Measurements from ENCODE around the gene CWC25. TPM values are rescaled to one million over a fixed set of nuclear protein-coding genes. Genes with fewer than 3 reads are reported as not detected.
"Not testable (repeated sequence)": the region's sequence is repeated elsewhere in the genome, so short reads cannot be mapped to it uniquely, and the experiment has no call there.

The CWC25 gene
- total and polyA plus RNA-seq, 11 donors, result 6.7 to 11.1 (median 8.5) TPM

- Histone ChIP-seq H3K9me3 (no peaks in the 10 kb centered on the region), H3K4me1 (peaks cover 0 to 14% (median 11%) of the 10 kb centered on the region in 12 donors), H3K27ac (no peak overlapping the region), H3K27me3 (no peaks in the 10 kb centered on the region), H3K4me3 (no peak overlapping the region), H3K36me3 (peaks cover 0 to 8% (median 4%) of the 10 kb centered on the region in 9 donors)
- no peak for TF ChIP-seq POLR2A (IDR thresholded peaks at IDR 0.05)
- TF ChIP-seq, protein P1, sequence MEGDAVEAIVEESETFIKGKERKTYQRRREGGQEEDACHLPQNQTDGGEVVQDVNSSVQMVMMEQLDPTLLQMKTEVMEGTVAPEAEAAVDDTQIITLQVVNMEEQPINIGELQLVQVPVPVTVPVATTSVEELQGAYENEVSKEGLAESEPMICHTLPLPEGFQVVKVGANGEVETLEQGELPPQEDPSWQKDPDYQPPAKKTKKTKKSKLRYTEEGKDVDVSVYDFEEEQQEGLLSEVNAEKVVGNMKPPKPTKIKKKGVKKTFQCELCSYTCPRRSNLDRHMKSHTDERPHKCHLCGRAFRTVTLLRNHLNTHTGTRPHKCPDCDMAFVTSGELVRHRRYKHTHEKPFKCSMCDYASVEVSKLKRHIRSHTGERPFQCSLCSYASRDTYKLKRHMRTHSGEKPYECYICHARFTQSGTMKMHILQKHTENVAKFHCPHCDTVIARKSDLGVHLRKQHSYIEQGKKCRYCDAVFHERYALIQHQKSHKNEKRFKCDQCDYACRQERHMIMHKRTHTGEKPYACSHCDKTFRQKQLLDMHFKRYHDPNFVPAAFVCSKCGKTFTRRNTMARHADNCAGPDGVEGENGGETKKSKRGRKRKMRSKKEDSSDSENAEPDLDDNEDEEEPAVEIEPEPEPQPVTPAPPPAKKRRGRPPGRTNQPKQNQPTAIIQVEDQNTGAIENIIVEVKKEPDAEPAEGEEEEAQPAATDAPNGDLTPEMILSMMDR (IDR thresholded peaks at IDR 0.05), result no peak
- DNase-seq (no peak), ATAC-seq (no peak)
- 61 to 81% (median 75%) methylated on average over 5 of the region's 5 CpGs for WGBS, 4 donors
- intact Hi-C loops (cut with DNase I), result loop anchor here in 1 of 10 donors (2.0 kb wide), 1 partner anchor 28 kb away; no protein-coding TSS in a partner anchor
These were observed 32.1 kb upstream of the CWC25 start for GRCh38 chr17:38857271-38857670.

GRCh38 chr17:38855101-38855714 lies 30.1 kb upstream of the CWC25 start:
- H3K4me3 ChIP-seq, DNase-seq, H3K27me3 ChIP-seq, ATAC-seq, H3K9me3 ChIP-seq: not testable (repeated sequence)
- intact Hi-C loops (cut with DNase I), result loop anchor here in 1 of 10 donors (2.0 kb wide), 1 partner anchor 54 kb away; no protein-coding TSS in a partner anchor
- WGBS, 4 donors, result 87 to 93% (median 92%) methylated on average over 28 of the region's 28 CpGs
- peaks cover 0 to 28% (median 25%) of the 10 kb centered on the region in 9 donors for H3K36me3 ChIP-seq
- peaks cover 9 to 33% (median 26%) of the 10 kb centered on the region in 12 donors for H3K4me1 ChIP-seq
- H3K27ac ChIP-seq, result peak overlapping the region in 1 of 12 donors; percentile 93

DNA sequence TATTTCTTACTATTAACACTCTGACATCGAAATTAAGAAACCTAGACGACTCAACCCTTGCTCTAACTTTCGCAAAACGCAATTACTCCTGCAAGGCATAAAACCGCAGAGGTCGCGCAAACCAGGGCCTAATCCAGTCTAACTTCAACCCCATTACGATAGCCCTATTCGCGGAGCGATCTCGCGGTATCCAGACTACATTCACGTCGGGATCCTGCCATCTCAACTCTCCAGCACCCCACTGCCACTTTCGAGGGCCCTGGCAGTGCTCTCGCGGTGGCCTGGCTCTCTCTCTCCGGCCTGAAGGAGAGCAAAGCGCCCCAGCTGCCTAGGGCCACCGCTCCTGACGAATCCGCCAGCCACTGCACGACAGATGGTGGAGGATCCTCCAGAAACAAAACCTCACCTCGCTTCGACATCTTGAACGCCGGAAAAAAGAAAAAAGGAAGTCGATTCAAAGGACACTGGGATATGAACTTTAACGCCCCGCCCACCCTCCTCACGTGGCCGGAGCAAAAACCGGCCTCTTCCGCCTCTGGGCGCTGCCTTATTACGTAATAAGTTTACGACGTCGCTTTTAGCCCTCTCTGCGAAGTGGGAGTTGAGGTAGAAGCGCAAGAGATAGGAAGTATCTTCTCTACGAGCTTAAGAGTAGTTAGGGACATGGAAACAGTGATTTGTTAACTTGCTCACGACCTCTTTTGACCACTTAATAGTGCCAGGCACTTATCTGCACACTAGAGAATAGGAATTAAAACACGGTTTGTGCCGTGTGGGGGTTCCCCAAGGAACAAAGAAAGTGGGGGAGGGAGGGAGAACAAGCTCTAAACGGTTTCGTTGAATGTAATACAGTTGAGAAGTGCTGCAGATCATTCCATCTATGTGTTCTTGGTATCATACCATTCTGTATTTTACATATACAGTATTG lies 28.4 kb upstream of the CWC25 start, which contains the start of gene RPL23:
Gene RPL23, minus strand, starts transcription at position 430 of the 928 bp plus-strand sequence. Its CDS starts 11 bp downstream, at position 419.
- intact Hi-C loops (cut with DNase I), result loop anchor here in 5 of 10 donors (1.0 to 5.0 kb wide), 5 partner anchors 16 to 101 kb away; partner anchors contain the start of genes CWC25 (in 5 of the 5) and PSMB3 (in 1 of the 5)
- peaks cover 9 to 33% (median 26%) of the 10 kb centered on the region in 12 donors for H3K4me1 ChIP-seq
- DNase-seq (peak; percentile 93 to 97 (median 96)), ATAC-seq (peak; percentile 96 to 98 (median 97))
- WGBS, 4 donors, result 0 to 1% (median 0%) methylated on average over 46 to 48 of the region's 48 CpGs
- H3K27me3 ChIP-seq, result no peaks in the 10 kb centered on the region
- TF ChIP-seq, protein P1 (IDR thresholded peaks at IDR 0.05), result no peak
- peak in 1 of 2 donors; percentile 84 for TF ChIP-seq POLR2A (IDR thresholded peaks at IDR 0.05)
- H3K27ac ChIP-seq, result peak within 1 kb of the TSS; percentile 82 to 97 (median 93)
- peak within 1 kb of the TSS; percentile 48 to 82 (median 70) for H3K4me3 ChIP-seq
- no peaks in the 10 kb centered on the region for H3K9me3 ChIP-seq
- peaks cover 0 to 45% (median 42%) of the 10 kb centered on the region in 9 donors for H3K36me3 ChIP-seq

DNA sequence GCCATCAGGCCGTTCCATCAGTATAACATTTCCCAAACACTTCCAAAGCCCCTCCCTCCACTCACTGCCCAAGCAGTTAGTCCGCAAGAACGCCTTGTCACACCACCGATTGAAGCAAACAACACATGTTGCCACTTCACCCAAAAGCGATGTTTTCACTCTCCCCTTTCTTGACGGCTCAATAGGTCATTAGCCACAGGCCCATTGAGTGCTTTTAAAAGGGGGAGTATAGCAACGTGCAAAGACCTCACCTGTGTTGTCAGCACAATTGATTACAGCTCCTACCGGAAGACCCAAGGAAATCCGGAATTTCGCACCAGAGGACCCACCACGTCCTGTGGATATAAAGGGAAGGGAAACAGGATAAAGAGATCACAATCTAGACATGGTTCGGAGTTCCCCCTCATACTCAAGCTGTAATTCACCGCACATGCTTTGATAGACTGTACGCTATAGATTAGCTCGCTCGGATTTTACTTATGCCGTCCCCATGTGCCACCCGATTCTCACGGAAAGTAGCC lies 27.7 kb upstream of the CWC25 start:
- no peak for DNase-seq
- intact Hi-C loops (cut with DNase I), result loop anchor here in 5 of 10 donors (1.0 to 5.0 kb wide), 4 partner anchors 16 to 101 kb away; partner anchors contain the start of genes CWC25 (in 5 of the 5) and PSMB3 (in 1 of the 5)
- ATAC-seq, result peak in 3 of 4 donors; percentile 2 to 24 (median 5)

More for the DNA sequence above, 27.7 kb upstream of the CWC25 start:
- WGBS, 4 donors, result 1 to 2% (median 2%) methylated on average over 19 of the region's 19 CpGs
- Histone ChIP-seq H3K4me3 (peak overlapping the region; percentile 48 to 82 (median 70)), H3K36me3 (peaks cover 0 to 52% (median 49%) of the 10 kb centered on the region in 9 donors), H3K27me3 (no peaks in the 10 kb centered on the region), H3K9me3 (no peaks in the 10 kb centered on the region), H3K27ac (peak overlapping the region; percentile 82 to 97 (median 93)), H3K4me1 (peaks cover 9 to 33% (median 26%) of the 10 kb centered on the region in 12 donors)
- TF ChIP-seq, protein P1 (IDR thresholded peaks at IDR 0.05), result no peak
- TF ChIP-seq POLR2A (IDR thresholded peaks at IDR 0.05), result no peak

Measured in heart left ventricle (tissue), 16 donors.